Measurements from ENCODE around the gene DCC.

DNA sequence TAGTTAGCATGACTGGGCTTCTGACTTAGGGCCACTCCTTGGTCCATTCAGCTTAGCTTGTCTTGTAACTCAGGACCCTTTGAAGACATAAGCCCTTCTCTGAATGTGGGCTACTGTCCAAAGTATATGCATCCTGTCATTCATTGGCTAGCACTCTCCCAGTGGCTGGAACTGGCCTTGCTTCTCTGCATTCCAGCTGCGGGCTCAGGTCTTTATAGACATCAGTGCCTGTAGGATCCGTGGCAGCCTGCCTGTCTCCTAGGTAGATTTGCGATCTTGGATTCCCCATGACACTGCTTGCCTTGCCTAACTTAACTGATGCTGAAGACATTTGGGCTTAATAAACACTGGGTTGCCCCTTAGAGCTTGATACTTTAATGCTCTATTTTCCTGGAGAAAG lies 170.1 kb downstream of the DCC start:
- no peak for TF ChIP-seq CTCF (IDR thresholded peaks at IDR 0.05)
- no peak for TF ChIP-seq POLR2A (IDR thresholded peaks at IDR 0.05)

All from body of pancreas (tissue), 4 donors.